IPS-15b (cell line): ENCODE measurements around the gene GPR45.

Experiments used
- H3K27me3 ChIP-seq: one replicate; pipeline ENCODE4 v1.6.1; 2013; ENCODE audit warnings: low read length; ENCODE audit not compliant: control insufficient read depth, insufficient read depth
- H3K36me3 ChIP-seq: one replicate; pipeline ENCODE4 v1.6.1; 2013; ENCODE audit warnings: low read length; ENCODE audit not compliant: control insufficient read depth, insufficient read depth
- H3K4me1 ChIP-seq: one replicate; pipeline ENCODE4 v1.6.1; 2013; ENCODE audit warnings: mild to moderate bottlenecking, low read length; ENCODE audit not compliant: control insufficient read depth, insufficient read depth
- H3K4me3 ChIP-seq: one replicate; pipeline ENCODE4 v1.5.1; 2013; ENCODE audit warnings: low read depth, low read length
- H3K9ac ChIP-seq: one replicate; pipeline ENCODE4 v1.6.1; 2013; ENCODE audit warnings: low read depth, mild to moderate bottlenecking, low read length
- H3K9me3 ChIP-seq: one replicate; pipeline ENCODE4 v1.6.1; 2013; ENCODE audit warnings: mild to moderate bottlenecking, low read length; ENCODE audit not compliant: control insufficient read depth, insufficient read depth

Gene GPR45

GRCh38 chr2:105256431-105257047 is 15.0 kb downstream of the GPR45 start:
- no peaks in the 10 kb centered on the region for H3K27me3 ChIP-seq
- H3K4me1 ChIP-seq = no peaks in the 10 kb centered on the region
- H3K9me3 ChIP-seq = no peaks in the 10 kb centered on the region
- no peak overlapping the region for H3K4me3 ChIP-seq
- no peaks in the 10 kb centered on the region for H3K36me3 ChIP-seq
- H3K9ac ChIP-seq = no peak overlapping the region

DNA sequence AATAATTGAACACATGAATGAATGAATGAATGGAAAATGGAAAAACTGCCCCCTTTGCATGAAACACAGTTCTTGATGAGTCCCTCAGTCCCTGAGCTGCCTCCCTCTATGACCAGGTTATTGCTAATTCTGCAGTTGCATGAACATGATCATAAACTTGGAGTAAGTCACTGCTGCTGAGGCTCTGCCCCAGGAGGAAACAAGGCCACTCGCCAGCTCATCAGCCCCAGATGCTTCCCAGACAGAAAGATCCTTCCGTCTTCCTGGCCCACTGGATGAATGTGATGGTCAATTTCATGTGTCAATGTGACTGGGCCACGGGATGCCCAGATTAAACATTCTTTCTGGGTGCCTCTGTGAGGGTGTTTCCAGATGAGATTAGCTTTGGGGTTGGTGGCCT is 16.4 kb downstream of the GPR45 start:
- no peaks in the 10 kb centered on the region for H3K27me3 ChIP-seq
- no peaks in the 10 kb centered on the region for H3K36me3 ChIP-seq
- no peak overlapping the region for H3K4me3 ChIP-seq
- no peak overlapping the region for H3K9ac ChIP-seq
- H3K4me1 ChIP-seq = no peaks in the 10 kb centered on the region
- H3K9me3 ChIP-seq = no peaks in the 10 kb centered on the region

GRCh38 chr2:105258835-105259350 is 17.4 kb downstream of the GPR45 start:
- H3K36me3 ChIP-seq = no peaks in the 10 kb centered on the region

GRCh38 chr2:105261061-105261460 is 19.5 kb downstream of the GPR45 start:
- H3K36me3 ChIP-seq = no peaks in the 10 kb centered on the region
- no peak overlapping the region for H3K4me3 ChIP-seq
- H3K27me3 ChIP-seq = no peaks in the 10 kb centered on the region
- no peaks in the 10 kb centered on the region for H3K4me1 ChIP-seq
- H3K9ac ChIP-seq = no peak overlapping the region
- no peaks in the 10 kb centered on the region for H3K9me3 ChIP-seq

More at GRCh38 chr2:105258835-105259350, 17.4 kb downstream of the GPR45 start:
- Histone ChIP-seq H3K9ac (no peak overlapping the region), H3K9me3 (no peaks in the 10 kb centered on the region), H3K4me3 (no peak overlapping the region), H3K27me3 (no peaks in the 10 kb centered on the region), H3K4me1 (no peaks in the 10 kb centered on the region)

GRCh38 chr2:105262651-105263091 is 21.1 kb downstream of the GPR45 start:
- no peaks in the 10 kb centered on the region for H3K9me3 ChIP-seq
- H3K4me3 ChIP-seq = no peak overlapping the region
- H3K9ac ChIP-seq = no peak overlapping the region
- no peaks in the 10 kb centered on the region for H3K27me3 ChIP-seq
- no peaks in the 10 kb centered on the region for H3K36me3 ChIP-seq
- H3K4me1 ChIP-seq = no peaks in the 10 kb centered on the region

GRCh38 chr2:105269426-105269825 is 27.9 kb downstream of the GPR45 start:
- Histone ChIP-seq H3K9ac (no peak overlapping the region), H3K36me3 (peaks cover 16% of the 10 kb centered on the region), H3K4me1 (no peaks in the 10 kb centered on the region), H3K27me3 (no peaks in the 10 kb centered on the region), H3K4me3 (no peak overlapping the region), H3K9me3 (no peaks in the 10 kb centered on the region)

DNA sequence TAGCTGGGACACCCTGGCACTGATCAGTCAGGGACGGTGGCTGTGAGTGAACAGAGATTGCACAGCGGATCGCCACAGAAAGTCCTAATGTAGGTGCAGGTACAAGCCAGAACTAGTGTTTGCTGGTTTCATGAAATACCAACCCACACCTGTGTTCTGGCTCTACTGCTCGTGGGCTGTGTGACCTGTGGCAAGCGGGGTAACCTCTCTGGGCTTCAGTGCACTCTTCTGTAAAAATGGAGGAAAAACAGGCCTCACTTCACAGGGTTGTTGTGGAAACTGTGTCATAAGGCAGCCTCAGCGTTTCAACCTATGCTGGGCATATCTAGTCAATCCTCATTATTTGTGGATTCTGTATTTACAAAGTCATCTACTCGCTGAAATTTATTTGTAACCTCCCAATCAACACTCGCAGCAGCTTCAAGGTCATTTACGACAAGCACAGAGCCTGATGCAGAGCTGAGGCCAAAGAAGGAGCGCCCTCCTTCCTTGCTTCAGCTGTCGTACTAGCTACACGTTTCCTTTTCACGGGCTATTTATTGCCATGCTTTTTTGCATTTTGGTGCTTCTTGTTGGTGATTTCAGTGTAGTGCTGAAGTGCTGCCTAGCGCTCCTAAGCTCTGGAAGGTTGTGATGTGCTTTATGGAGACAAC is 30.0 kb downstream of the GPR45 start:
- Histone ChIP-seq H3K9me3 (no peaks in the 10 kb centered on the region), H3K4me1 (no peaks in the 10 kb centered on the region), H3K27me3 (no peaks in the 10 kb centered on the region), H3K9ac (no peak overlapping the region), H3K36me3 (peaks cover 23% of the 10 kb centered on the region), H3K4me3 (no peak overlapping the region)

- Histone ChIP-seq H3K9me3 (no peaks in the 10 kb centered on the region), H3K4me1 (no peaks in the 10 kb centered on the region), H3K9ac (no peak overlapping the region), H3K4me3 (no peak overlapping the region), H3K36me3 (peaks cover 23% of the 10 kb centered on the region), H3K27me3 (no peaks in the 10 kb centered on the region)
Measured at GRCh38 chr2:105272176-105272575, 30.6 kb downstream of the GPR45 start.

GRCh38 chr2:105274046-105274445 is 32.5 kb downstream of the GPR45 start:
- Histone ChIP-seq H3K9me3 (no peaks in the 10 kb centered on the region), H3K36me3 (peaks cover 18% of the 10 kb centered on the region), H3K4me1 (no peaks in the 10 kb centered on the region), H3K27me3 (no peaks in the 10 kb centered on the region), H3K4me3 (no peak overlapping the region), H3K9ac (no peak overlapping the region)

GRCh38 chr2:105278654-105279053 is 37.1 kb downstream of the GPR45 start:
- H3K27me3 ChIP-seq = no peaks in the 10 kb centered on the region
- H3K4me1 ChIP-seq = no peaks in the 10 kb centered on the region
- no peak overlapping the region for H3K9ac ChIP-seq
- H3K4me3 ChIP-seq = no peak overlapping the region
- peaks cover 8% of the 10 kb centered on the region for H3K36me3 ChIP-seq
- H3K9me3 ChIP-seq = no peaks in the 10 kb centered on the region

DNA sequence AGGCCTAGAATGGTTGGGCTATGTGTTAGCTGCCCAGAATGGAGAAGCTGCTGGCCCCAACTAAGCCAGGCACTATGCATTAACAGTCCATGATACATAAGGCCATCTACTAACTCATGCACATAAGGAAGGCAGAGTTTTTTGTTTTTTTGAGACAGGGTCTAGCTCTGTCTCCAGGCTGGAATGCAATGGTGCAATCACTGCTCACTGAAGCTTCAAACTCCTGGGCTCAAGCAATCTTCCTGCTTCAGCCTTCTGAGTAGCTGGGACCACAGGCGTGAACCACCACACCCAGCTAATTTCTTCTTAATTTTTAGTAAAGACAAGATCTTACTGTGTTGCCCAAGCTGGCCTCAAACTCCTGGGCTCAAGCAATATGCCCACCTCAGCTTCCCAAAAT is 37.6 kb downstream of the GPR45 start:
- H3K9me3 ChIP-seq = no peaks in the 10 kb centered on the region
- peaks cover 8% of the 10 kb centered on the region for H3K36me3 ChIP-seq
- H3K9ac ChIP-seq = no peak overlapping the region
- H3K27me3 ChIP-seq = no peaks in the 10 kb centered on the region
- H3K4me1 ChIP-seq = no peaks in the 10 kb centered on the region
- no peak overlapping the region for H3K4me3 ChIP-seq

DNA sequence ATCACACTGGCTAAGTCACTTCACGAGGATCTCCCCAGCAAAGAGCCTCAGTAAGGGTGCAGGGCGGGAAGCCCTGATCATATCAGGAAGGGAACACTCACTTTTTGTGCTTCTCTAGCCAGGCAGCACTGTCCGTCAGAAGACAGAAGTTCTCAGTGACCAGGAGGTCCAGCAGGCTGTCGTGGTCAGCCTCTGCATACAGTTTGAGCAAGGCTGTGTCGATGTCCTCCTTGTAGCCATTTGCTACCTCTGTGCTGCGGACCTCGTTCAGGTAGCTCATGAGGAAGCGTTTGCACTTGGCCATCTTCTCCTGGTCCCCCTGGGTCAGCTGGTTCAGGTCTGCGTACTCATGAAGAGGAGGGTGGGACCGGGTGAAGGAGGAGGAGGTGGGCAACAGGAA is 38.7 kb downstream of the GPR45 start:
- no peaks in the 10 kb centered on the region for H3K4me1 ChIP-seq
- H3K9me3 ChIP-seq = no peaks in the 10 kb centered on the region
- no peaks in the 10 kb centered on the region for H3K27me3 ChIP-seq
- no peak overlapping the region for H3K9ac ChIP-seq
- no peaks in the 10 kb centered on the region for H3K36me3 ChIP-seq
- no peak overlapping the region for H3K4me3 ChIP-seq
